Measurements from ENCODE around the gene OPRM1. TPM values are rescaled to one million over a fixed set of nuclear protein-coding genes. Genes with fewer than 3 reads are reported as not detected.

OPRM1 gene
- polyA plus RNA-seq, 1 donor (not counting 4 experiments of a cell fraction or from before 2014, with no cell fraction given): not detected

DNA sequence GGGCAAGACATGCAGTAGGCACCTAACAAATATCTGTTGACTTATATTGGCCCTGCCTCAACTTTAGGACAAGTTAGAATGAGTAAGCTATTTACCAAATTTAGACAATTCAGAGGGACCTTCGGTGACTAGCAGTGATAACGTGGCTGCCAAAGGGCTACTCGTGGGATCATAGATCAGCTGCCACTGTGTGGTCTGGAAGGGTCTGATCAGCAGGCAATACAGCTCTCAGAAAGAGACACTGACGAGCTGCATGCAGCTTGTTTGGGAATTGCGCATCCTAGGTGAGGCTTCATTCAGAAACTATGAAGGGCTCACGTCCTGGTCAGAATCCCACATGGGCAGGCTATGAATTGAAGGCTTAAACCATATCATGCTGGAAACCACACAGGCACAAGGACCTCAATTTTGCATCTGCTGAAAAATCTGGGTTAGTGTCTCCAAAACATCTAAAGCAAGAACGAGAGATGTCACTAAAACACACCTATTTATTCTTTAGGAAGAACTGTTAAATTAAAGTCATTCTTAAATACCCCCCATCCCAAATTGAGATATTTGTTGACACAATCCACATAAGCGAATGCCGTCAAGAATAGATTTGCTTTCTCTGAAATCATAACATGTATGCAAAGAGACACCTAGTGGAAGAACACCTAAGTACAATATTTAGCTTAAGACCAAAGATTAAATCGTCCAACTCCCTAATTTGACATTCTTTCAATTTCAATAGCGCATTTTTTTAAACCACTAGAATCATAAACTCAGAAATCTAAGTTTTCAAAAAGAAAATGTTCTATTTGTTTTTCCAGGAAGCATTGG, 238.0 kb downstream of the OPRM1 start:
- Histone ChIP-seq H4K20me1 (ENCODE audit: control insufficient read depth, extremely low read depth, insufficient read depth, low read length) (no peaks in the 10 kb centered on the region), H3K9me1 (ENCODE audit: control insufficient read depth, extremely low read depth, insufficient read depth, low read length) (no peaks in the 10 kb centered on the region), H2AFZ (ENCODE audit: control insufficient read depth, low read length) (no peak overlapping the region), H3K4me1 (ENCODE audit: control insufficient read depth, extremely low read depth, insufficient read depth, low read length) (no peaks in the 10 kb centered on the region), H3K4me2 (ENCODE audit: control insufficient read depth, extremely low read depth, insufficient read depth, low read depth, low read length) (no peak overlapping the region), H3K27ac (ENCODE audit: control insufficient read depth, insufficient read depth, low read length) (no peak overlapping the region), H3K36me3 (ENCODE audit: control insufficient read depth in 2 of 2, extremely low read depth in 1 of 2, insufficient read depth in 2 of 2, low read length in 2 of 2) (no peaks in the 10 kb centered on the region), H3K27me3 (ENCODE audit: control insufficient read depth, extremely low read depth, insufficient read depth, low read length) (no peaks in the 10 kb centered on the region), H3K9me3 (ENCODE audit: control insufficient read depth, low read depth, low read length) (no peaks in the 10 kb centered on the region), H3K79me2 (ENCODE audit: control insufficient read depth, insufficient read depth, low read length) (no peaks in the 10 kb centered on the region), H3K9ac (ENCODE audit: control insufficient read depth, extremely low read depth, insufficient read depth, low read length) (no peak overlapping the region), H3K4me3 (ENCODE audit: control insufficient read depth in 2 of 3, extremely low read depth in 1 of 3, insufficient read depth in 2 of 3, low read depth in 1 of 3, low read length in 3 of 3) (no peak overlapping the region)
- peak; percentile 41 for FAIRE-seq
- no peak for DNase-seq (ENCODE audit: low read depth, low spot score)
- peak in 1 of 3 experiments; percentile 23 for TF ChIP-seq CTCF (optimal IDR thresholded peaks at IDR 0.05 in 1 of 3, IDR thresholded peaks at IDR 0.05 in 1 of 3, conservative IDR thresholded peaks at IDR 0.05 in 1 of 3; ENCODE audit: extremely low read depth in 1 of 3, insufficient read depth in 2 of 3, low read length in 3 of 3)
- TF ChIP-seq EZH2 (IDR thresholded peaks at IDR 0.05; ENCODE audit: low read length): no peak
- dilution Hi-C loops (cut with MboI; ENCODE audit: extremely low pct_ligation_motif_present, low sequenced_read_pairs): no loop called here

GRCh38 chr6:154277629-154278017, 238.6 kb downstream of the OPRM1 start:
- no peak overlapping the region for H2AFZ ChIP-seq (ENCODE audit: control insufficient read depth, low read length)

More at GRCh38 chr6:154277629-154278017, 238.6 kb downstream of the OPRM1 start:
- Histone ChIP-seq H3K4me3 (ENCODE audit: control insufficient read depth in 2 of 3, extremely low read depth in 1 of 3, insufficient read depth in 2 of 3, low read depth in 1 of 3, low read length in 3 of 3) (no peak overlapping the region), H3K9me1 (ENCODE audit: control insufficient read depth, extremely low read depth, insufficient read depth, low read length) (no peaks in the 10 kb centered on the region), H4K20me1 (ENCODE audit: control insufficient read depth, extremely low read depth, insufficient read depth, low read length) (no peaks in the 10 kb centered on the region), H3K27me3 (ENCODE audit: control insufficient read depth, extremely low read depth, insufficient read depth, low read length) (no peaks in the 10 kb centered on the region), H3K9ac (ENCODE audit: control insufficient read depth, extremely low read depth, insufficient read depth, low read length) (no peak overlapping the region), H3K79me2 (ENCODE audit: control insufficient read depth, insufficient read depth, low read length) (no peaks in the 10 kb centered on the region), H3K36me3 (ENCODE audit: control insufficient read depth in 2 of 2, extremely low read depth in 1 of 2, insufficient read depth in 2 of 2, low read length in 2 of 2) (no peaks in the 10 kb centered on the region), H3K27ac (ENCODE audit: control insufficient read depth, insufficient read depth, low read length) (no peak overlapping the region), H3K4me1 (ENCODE audit: control insufficient read depth, extremely low read depth, insufficient read depth, low read length) (no peaks in the 10 kb centered on the region), H3K4me2 (ENCODE audit: control insufficient read depth, extremely low read depth, insufficient read depth, low read depth, low read length) (no peak overlapping the region), H3K9me3 (ENCODE audit: control insufficient read depth, low read depth, low read length) (no peaks in the 10 kb centered on the region)
- no peak for DNase-seq (ENCODE audit: low read depth, low spot score)
- dilution Hi-C loops (cut with MboI; ENCODE audit: extremely low pct_ligation_motif_present, low sequenced_read_pairs): no loop called here
- FAIRE-seq: no peak
- TF ChIP-seq EZH2 (IDR thresholded peaks at IDR 0.05; ENCODE audit: low read length): no peak
